ENCODE measurements around the gene ZBTB5.

Gene ZBTB5

DNA sequence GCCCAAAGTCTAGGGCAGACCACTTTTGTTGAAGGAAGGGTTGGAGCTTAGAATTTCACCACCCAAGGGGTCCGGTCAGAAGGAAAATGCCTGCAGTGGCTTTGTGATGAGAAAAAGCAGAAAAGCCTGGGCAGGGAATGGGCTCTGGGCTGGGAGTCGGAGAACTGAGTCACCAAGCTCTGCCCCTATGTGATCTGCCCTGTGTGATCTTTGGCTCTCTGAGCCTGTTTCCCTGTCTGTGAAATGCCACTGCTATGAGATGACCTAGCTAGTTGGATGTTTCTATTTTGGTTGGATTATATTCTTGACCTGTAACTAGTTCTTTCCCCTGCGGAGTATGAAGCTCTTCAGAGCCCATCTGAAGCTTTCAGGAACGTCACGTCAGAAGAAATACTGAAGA, 30.3 kb upstream of the ZBTB5 start:
- no peak overlapping the region for H3K27ac ChIP-seq (ENCODE audit: low read depth, low read length)
- H2BK15ac ChIP-seq (replicated peaks; ENCODE audit: low read depth): no peak overlapping the region
- H4K5ac ChIP-seq (ENCODE audit: low read length): no peak overlapping the region
- H3K27me3 ChIP-seq (ENCODE audit: insufficient read depth, low read length, poor library complexity): no peaks in the 10 kb centered on the region
- no CpG with 5 or more reads among the region's 5 CpGs for WGBS (ENCODE audit: extremely low coverage, insufficient coverage, low lambda C conversion rate)
- no peak overlapping the region for H3K23ac ChIP-seq (ENCODE audit: low read length)
- no peak overlapping the region for H3K4ac ChIP-seq (ENCODE audit: low read depth, low read length)
- no peak overlapping the region for H4K8ac ChIP-seq (ENCODE audit: low read depth, low read length)
- no peaks in the 10 kb centered on the region for H3K79me1 ChIP-seq (ENCODE audit: low read length)
- no peak overlapping the region for H3K18ac ChIP-seq (ENCODE audit: low read length)
- peaks cover 11% of the 10 kb centered on the region for H3K36me3 ChIP-seq (ENCODE audit: control insufficient read depth, insufficient read depth, low read length)
- no peak for DNase-seq
- H3K4me2 ChIP-seq (ENCODE audit: low read length): no peak overlapping the region
- no peak overlapping the region for H2BK120ac ChIP-seq (ENCODE audit: low read depth, low read length)
- no peak overlapping the region for H3K56ac ChIP-seq (ENCODE audit: low read length)
- no peak overlapping the region for H2BK5ac ChIP-seq (ENCODE audit: low read length)
- no peaks in the 10 kb centered on the region for H3K79me2 ChIP-seq (ENCODE audit: control insufficient read depth, insufficient read depth, low read length)
- no peak overlapping the region for H2AK5ac ChIP-seq (ENCODE audit: low read length)
- H3K4me3 ChIP-seq (ENCODE audit: low read length): no peak overlapping the region
- H3K4me1 ChIP-seq (ENCODE audit: control insufficient read depth, low read depth, low read length): no peaks in the 10 kb centered on the region
- H3K9ac ChIP-seq (ENCODE audit: low read length): no peak overlapping the region

DNA sequence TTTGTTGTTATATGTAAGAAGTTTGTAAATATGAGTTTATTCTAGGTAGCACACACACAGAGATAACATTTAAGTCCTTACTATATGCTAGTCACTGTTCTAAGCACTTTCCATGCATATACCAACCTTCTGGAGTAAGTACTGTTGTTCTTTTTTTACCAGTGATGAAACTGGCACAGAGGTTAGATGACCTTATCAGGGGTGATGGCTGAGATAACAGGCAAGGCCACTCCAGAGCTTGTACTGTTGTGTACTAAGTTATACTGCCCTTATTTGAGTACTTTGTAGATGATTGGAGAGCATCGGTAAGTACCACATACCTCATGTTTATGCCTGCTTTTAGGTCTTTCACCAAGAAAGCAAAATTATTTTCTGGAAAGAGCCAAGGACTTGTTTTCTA, 26.7 kb upstream of the ZBTB5 start:
- Histone ChIP-seq H4K5ac (ENCODE audit: low read length) (no peak overlapping the region), H3K23ac (ENCODE audit: low read length) (no peak overlapping the region), H3K36me3 (ENCODE audit: control insufficient read depth, insufficient read depth, low read length) (peaks cover 9% of the 10 kb centered on the region), H3K79me2 (ENCODE audit: control insufficient read depth, insufficient read depth, low read length) (peaks cover 5% of the 10 kb centered on the region), H3K4me1 (ENCODE audit: control insufficient read depth, low read depth, low read length) (peaks cover 4% of the 10 kb centered on the region), H3K79me1 (ENCODE audit: low read length) (peaks cover 11% of the 10 kb centered on the region), H3K4me3 (ENCODE audit: low read length) (no peak overlapping the region), H3K4me2 (ENCODE audit: low read length) (no peak overlapping the region), H3K9ac (ENCODE audit: low read length) (no peak overlapping the region), H3K4ac (ENCODE audit: low read depth, low read length) (no peak overlapping the region), H3K18ac (ENCODE audit: low read length) (no peak overlapping the region), H2AK5ac (ENCODE audit: low read length) (no peak overlapping the region), H4K8ac (ENCODE audit: low read depth, low read length) (no peak overlapping the region), H3K56ac (ENCODE audit: low read length) (no peak overlapping the region), H2BK15ac (replicated peaks; ENCODE audit: low read depth) (no peak overlapping the region), H2BK5ac (ENCODE audit: low read length) (no peak overlapping the region), H3K27ac (ENCODE audit: low read depth, low read length) (no peak overlapping the region), H3K27me3 (ENCODE audit: insufficient read depth, low read length, poor library complexity) (no peaks in the 10 kb centered on the region), H2BK120ac (ENCODE audit: low read depth, low read length) (no peak overlapping the region)
- no peak for DNase-seq
- no CpG with 5 or more reads among the region's 1 CpG for WGBS (ENCODE audit: extremely low coverage, insufficient coverage, low lambda C conversion rate)

DNA sequence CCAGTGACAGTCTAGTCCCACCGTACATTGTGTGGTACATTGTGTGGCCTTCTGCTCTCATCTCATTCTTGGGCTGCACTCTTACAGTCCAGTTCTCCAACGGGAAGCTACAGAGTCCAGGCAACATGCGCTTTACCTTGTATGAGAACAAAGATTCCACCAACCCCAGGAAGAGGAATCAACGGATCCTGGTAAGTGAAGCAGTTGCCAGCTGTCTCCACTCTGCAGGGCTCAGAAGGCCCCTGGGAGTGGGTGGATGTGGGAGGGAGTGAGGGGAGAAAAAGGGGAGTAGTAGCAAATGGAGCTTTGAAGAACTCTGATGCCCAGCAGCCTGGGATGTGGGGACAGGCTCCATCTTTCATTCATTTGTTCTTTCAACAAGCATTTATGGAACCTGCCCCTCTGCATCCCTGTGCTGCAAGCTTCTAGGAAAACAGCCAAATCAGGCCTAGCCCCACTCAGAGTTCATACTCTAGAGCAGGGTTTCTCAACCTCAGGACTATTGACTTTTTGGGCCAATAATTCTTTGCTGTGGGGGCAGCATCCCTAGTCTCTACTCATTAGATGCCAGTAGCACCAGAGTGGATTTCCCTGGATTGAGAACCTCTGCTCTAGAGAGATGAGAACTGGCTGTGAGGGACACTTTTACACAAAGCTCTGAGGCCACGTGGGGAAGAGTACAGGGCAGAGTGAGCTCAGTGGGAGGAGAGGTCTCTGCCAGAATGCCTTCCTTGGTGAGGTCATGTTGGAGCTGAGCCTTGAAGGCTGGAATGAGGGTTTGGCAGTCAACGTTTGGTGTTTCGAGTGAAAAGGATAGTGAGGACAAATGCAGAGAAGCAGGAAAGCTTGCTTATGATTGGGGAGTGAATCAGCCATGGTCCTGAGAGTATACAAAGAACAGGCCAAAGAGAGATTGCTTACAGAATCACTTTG, 21.6 kb upstream of the ZBTB5 start:
- Histone ChIP-seq H3K23ac (ENCODE audit: low read length) (no peak overlapping the region), H2BK120ac (ENCODE audit: low read depth, low read length) (no peak overlapping the region), H3K4ac (ENCODE audit: low read depth, low read length) (no peak overlapping the region), H3K56ac (ENCODE audit: low read length) (peak overlapping the region; percentile 93), H3K27ac (ENCODE audit: low read depth, low read length) (no peak overlapping the region), H3K79me2 (ENCODE audit: control insufficient read depth, insufficient read depth, low read length) (peaks cover 15% of the 10 kb centered on the region), H4K8ac (ENCODE audit: low read depth, low read length) (no peak overlapping the region), H2BK15ac (replicated peaks; ENCODE audit: low read depth) (no peak overlapping the region), H3K27me3 (ENCODE audit: insufficient read depth, low read length, poor library complexity) (no peaks in the 10 kb centered on the region), H3K4me2 (ENCODE audit: low read length) (peak overlapping the region; percentile 96), H3K36me3 (ENCODE audit: control insufficient read depth, insufficient read depth, low read length) (no peaks in the 10 kb centered on the region), H3K18ac (ENCODE audit: low read length) (no peak overlapping the region), H2BK5ac (ENCODE audit: low read length) (no peak overlapping the region), H3K9ac (ENCODE audit: low read length) (peak overlapping the region; percentile 91), H3K4me1 (ENCODE audit: control insufficient read depth, low read depth, low read length) (peaks cover 4% of the 10 kb centered on the region), H3K79me1 (ENCODE audit: low read length) (peaks cover 19% of the 10 kb centered on the region), H4K5ac (ENCODE audit: low read length) (no peak overlapping the region), H3K4me3 (ENCODE audit: low read length) (peak overlapping the region; percentile 93), H2AK5ac (ENCODE audit: low read length) (no peak overlapping the region)
- WGBS (ENCODE audit: extremely low coverage, insufficient coverage, low lambda C conversion rate): no CpG with 5 or more reads among the region's 7 CpGs
- peak; percentile 48 for DNase-seq

DNA sequence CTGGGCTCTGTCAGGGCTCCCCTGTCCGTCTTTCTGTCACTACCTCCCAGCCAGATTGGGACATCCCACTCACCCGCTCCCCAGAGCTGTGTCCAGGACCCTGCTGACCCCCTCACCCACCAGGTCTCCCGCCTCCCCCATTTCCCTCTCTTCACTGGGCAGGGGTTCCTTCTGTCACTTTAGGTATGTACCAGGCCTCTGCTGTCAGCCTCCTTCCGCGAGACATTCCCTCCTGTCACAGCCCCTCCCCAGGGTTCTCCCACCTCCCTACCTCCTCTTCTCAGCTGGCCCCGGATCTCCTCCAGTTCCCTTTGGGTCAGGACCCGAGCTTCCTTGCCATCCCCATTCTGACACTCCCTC, 21.0 kb upstream of the ZBTB5 start:
- H3K27ac ChIP-seq (ENCODE audit: low read depth, low read length): no peak overlapping the region
- peak overlapping the region; percentile 93 for H3K56ac ChIP-seq (ENCODE audit: low read length)
- no peak overlapping the region for H3K4ac ChIP-seq (ENCODE audit: low read depth, low read length)
- H2BK120ac ChIP-seq (ENCODE audit: low read depth, low read length): no peak overlapping the region
- no peak overlapping the region for H4K5ac ChIP-seq (ENCODE audit: low read length)
- peaks cover 19% of the 10 kb centered on the region for H3K79me1 ChIP-seq (ENCODE audit: low read length)
- H3K79me2 ChIP-seq (ENCODE audit: control insufficient read depth, insufficient read depth, low read length): peaks cover 15% of the 10 kb centered on the region
- H3K9ac ChIP-seq (ENCODE audit: low read length): peak overlapping the region; percentile 91
- no peak overlapping the region for H2BK5ac ChIP-seq (ENCODE audit: low read length)
- no peaks in the 10 kb centered on the region for H3K36me3 ChIP-seq (ENCODE audit: control insufficient read depth, insufficient read depth, low read length)
- H3K4me2 ChIP-seq (ENCODE audit: low read length): peak overlapping the region; percentile 96
- DNase-seq: no peak
- no peak overlapping the region for H4K8ac ChIP-seq (ENCODE audit: low read depth, low read length)
- peak overlapping the region; percentile 93 for H3K4me3 ChIP-seq (ENCODE audit: low read length)
- no CpG with 5 or more reads among the region's 7 CpGs for WGBS (ENCODE audit: extremely low coverage, insufficient coverage, low lambda C conversion rate)
- no peak overlapping the region for H2BK15ac ChIP-seq (replicated peaks; ENCODE audit: low read depth)
- H3K23ac ChIP-seq (ENCODE audit: low read length): no peak overlapping the region
- peaks cover 4% of the 10 kb centered on the region for H3K4me1 ChIP-seq (ENCODE audit: control insufficient read depth, low read depth, low read length)
- peak overlapping the region; percentile 10 for H3K18ac ChIP-seq (ENCODE audit: low read length)
- H2AK5ac ChIP-seq (ENCODE audit: low read length): no peak overlapping the region
- no peaks in the 10 kb centered on the region for H3K27me3 ChIP-seq (ENCODE audit: insufficient read depth, low read length, poor library complexity)

DNA sequence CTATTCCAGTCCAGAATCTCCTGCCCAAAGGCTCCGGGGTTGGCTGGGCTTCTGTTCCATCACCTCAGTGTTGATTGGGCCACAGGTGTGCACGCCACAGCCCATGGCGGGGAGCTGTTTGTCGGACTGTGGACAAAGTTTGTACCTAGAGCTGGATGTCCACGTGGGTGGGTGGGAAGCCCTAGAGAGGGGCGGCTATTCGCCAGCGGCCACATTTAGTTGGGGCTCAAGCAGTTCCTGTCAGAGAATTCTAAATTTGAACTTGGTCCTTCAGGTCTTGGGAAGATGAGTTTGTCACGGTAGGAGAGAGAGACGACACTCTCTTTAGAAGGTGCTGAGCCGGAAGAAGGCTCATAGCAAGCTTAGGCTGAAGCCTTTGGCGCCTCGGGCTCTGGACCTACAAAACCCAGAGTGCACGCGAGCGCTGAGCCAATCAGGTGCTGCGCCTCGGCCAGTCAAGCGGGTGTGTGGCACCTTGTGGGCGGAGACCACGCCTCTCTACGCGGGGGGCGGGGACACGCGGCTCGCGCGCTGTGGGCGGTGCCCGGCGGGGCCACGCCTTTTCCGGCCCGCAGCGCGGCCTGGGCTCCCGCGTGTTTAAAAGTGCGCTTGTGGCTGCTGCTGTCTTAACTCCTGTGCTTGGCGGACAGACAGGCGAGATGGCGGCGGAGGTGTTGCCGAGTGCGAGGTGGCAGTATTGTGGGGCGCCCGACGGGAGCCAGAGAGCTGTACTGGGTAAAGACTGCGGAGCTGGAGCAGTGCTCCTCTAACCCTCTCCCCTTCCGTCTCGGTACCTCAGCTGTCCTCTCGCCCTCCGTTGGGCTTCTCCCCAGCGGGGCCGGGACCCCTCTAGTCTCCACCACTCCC, 20.4 kb upstream of the ZBTB5 start, which contains the start of gene POLR1E:
POLR1E (plus strand) TSS at position 560 of the 867 bp plus-strand sequence; CDS start at position 660, 100 bp downstream.
- H2BK120ac ChIP-seq (ENCODE audit: low read depth, low read length): no peak within 1 kb of the TSS
- peaks cover 4% of the 10 kb centered on the region for H3K4me1 ChIP-seq (ENCODE audit: control insufficient read depth, low read depth, low read length)
- H3K79me1 ChIP-seq (ENCODE audit: low read length): peaks cover 19% of the 10 kb centered on the region
- H3K4ac ChIP-seq (ENCODE audit: low read depth, low read length): no peak within 1 kb of the TSS
- peak within 1 kb of the TSS; percentile 91 for H3K9ac ChIP-seq (ENCODE audit: low read length)
- H3K79me2 ChIP-seq (ENCODE audit: control insufficient read depth, insufficient read depth, low read length): peaks cover 15% of the 10 kb centered on the region
- H4K8ac ChIP-seq (ENCODE audit: low read depth, low read length): no peak within 1 kb of the TSS
- H2AK5ac ChIP-seq (ENCODE audit: low read length): no peak within 1 kb of the TSS
- peak within 1 kb of the TSS; percentile 96 for H3K4me2 ChIP-seq (ENCODE audit: low read length)
- no peak within 1 kb of the TSS for H4K5ac ChIP-seq (ENCODE audit: low read length)
- no peak within 1 kb of the TSS for H2BK15ac ChIP-seq (replicated peaks; ENCODE audit: low read depth)
- peak; percentile 98 for DNase-seq
- H2BK5ac ChIP-seq (ENCODE audit: low read length): no peak within 1 kb of the TSS
- no peak within 1 kb of the TSS for H3K27ac ChIP-seq (ENCODE audit: low read depth, low read length)
- H3K4me3 ChIP-seq (ENCODE audit: low read length): peak within 1 kb of the TSS; percentile 93
- no CpG with 5 or more reads among the region's 56 CpGs for WGBS (ENCODE audit: extremely low coverage, insufficient coverage, low lambda C conversion rate)
- H3K23ac ChIP-seq (ENCODE audit: low read length): no peak within 1 kb of the TSS
- H3K56ac ChIP-seq (ENCODE audit: low read length): peak within 1 kb of the TSS; percentile 93
- H3K36me3 ChIP-seq (ENCODE audit: control insufficient read depth, insufficient read depth, low read length): no peaks in the 10 kb centered on the region
- no peaks in the 10 kb centered on the region for H3K27me3 ChIP-seq (ENCODE audit: insufficient read depth, low read length, poor library complexity)
- peak within 1 kb of the TSS; percentile 46 for H3K18ac ChIP-seq (ENCODE audit: low read length)
